SH-SY5Y (cell line): ENCODE data around the gene TES.

Experiments
- GATA2 ChIP-seq: IDR thresholded peaks from 2 replicates; pipeline ENCODE4 v1.6.1; 2011; ENCODE audit warnings: mild to moderate bottlenecking, low read depth, low read length
- GATA3 ChIP-seq: IDR thresholded peaks from 2 replicates; pipeline ENCODE4 v1.6.1; 2011; ENCODE audit warnings: low read depth, mild to moderate bottlenecking, low read length, moderate library complexity

DNA sequence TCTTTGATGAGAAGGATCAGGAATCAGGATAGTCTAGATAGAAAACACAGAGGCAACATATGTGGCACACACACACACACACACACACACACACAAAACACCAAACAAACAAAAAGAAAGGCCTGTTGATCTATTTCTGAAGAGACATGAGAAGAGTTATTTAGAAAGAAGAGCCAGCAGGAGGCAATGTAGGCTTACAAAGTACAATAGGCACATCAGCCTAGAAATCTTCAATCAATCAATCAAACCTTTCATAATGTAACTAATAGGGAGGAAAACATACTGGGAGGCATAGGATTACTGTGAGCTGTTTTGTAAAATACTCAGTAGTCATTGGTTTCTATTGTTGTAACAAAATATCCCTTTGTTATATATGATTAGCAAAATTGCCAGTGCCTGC, 47.3 kb upstream of the TES start:
- TF ChIP-seq GATA2 (no peak), GATA3 (no peak)
